ENCODE data around the gene CIRBP.

DNA sequence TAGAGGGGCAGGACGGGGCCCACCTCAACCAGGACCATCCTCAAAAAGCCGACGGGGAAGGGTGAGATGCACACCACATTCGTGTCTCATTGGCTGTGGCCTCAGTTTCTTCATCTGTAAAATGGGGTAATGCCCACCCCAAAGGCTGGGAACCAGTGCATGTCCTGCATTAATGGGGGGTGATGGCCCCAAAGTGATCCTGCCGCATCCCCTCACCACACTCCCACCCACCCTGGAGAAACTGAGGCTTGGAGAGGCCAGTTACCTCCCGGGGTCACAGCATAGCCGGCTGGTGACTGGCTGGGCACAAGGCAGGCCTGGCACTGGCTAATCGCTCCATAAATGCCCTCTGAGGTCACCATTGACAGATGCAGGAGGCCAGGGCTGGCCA is 21.4 kb upstream of the CIRBP start:
- TF ChIP-seq, protein P1, sequence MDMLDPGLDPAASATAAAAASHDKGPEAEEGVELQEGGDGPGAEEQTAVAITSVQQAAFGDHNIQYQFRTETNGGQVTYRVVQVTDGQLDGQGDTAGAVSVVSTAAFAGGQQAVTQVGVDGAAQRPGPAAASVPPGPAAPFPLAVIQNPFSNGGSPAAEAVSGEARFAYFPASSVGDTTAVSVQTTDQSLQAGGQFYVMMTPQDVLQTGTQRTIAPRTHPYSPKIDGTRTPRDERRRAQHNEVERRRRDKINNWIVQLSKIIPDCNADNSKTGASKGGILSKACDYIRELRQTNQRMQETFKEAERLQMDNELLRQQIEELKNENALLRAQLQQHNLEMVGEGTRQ (IDR thresholded peaks at IDR 0.05; ENCODE audit: borderline replicate concordance, low read depth, low read length), result no peak
- TF ChIP-seq EZH2phosphoT487 (IDR thresholded peaks at IDR 0.05; ENCODE audit: borderline replicate concordance, low read depth) (no peak), POLR2AphosphoS5 (IDR thresholded peaks at IDR 0.05; ENCODE audit: low read depth, low read length) (no peak)
- TF ChIP-seq, protein P2, sequence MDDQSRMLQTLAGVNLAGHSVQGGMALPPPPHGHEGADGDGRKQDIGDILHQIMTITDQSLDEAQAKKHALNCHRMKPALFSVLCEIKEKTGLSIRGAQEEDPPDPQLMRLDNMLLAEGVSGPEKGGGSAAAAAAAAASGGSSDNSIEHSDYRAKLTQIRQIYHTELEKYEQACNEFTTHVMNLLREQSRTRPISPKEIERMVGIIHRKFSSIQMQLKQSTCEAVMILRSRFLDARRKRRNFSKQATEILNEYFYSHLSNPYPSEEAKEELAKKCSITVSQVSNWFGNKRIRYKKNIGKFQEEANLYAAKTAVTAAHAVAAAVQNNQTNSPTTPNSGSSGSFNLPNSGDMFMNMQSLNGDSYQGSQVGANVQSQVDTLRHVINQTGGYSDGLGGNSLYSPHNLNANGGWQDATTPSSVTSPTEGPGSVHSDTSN (IDR thresholded peaks at IDR 0.05), result no peak
